HCT116 (cell line): Measurements from ENCODE around the gene MYOG. TPM values are rescaled to one million over a fixed set of nuclear protein-coding genes. Genes with fewer than 3 reads are reported as not detected.

Experiments used
- ATAC-seq: fragments of 200-7000 bp; cut with Tn5 transposase; 2 replicates; pipeline ENCODE4 v1.9.1; 2020; ENCODE audit warnings: mild to moderate bottlenecking, moderate library complexity
- BruUV-seq: library from RNA; stranded (reverse); fragments of 400-500 nt; replicated peaks from 2 replicates; lab custom pipeline; 2021; lab: Mats Ljungman, UMichigan
- CTCF ChIA-PET: fragments of 300-600 bp; sonication (Branson Sonifier 250); formaldehyde crosslinking; loops from one replicate; lab custom pipeline; 2021; ENCODE audit warnings: antibody characterized with exemption; lab: Charles Lee
- POLR2A ChIA-PET: fragments of 300-600, 350-600 bp; sonication (Branson Sonifier 250); formaldehyde crosslinking; loops from one replicate; lab custom pipeline; 2021; ENCODE audit warnings: antibody characterized with exemption; lab: Charles Lee
- RAD21 ChIA-PET, 2 experiments: fragments of 300-600 bp; sonication (Branson Sonifier 250); formaldehyde crosslinking; loops; one replicate each; lab custom pipeline; 2023; ENCODE audit warnings: low total read pairs in 2 of 2; ENCODE audit not compliant: uncharacterized antibody in 2 of 2, unreplicated experiment in 2 of 2, low non-redundant PET in 1 of 2; lab: Charles Lee
- DNase-seq: peaks from one replicate; pipeline ENCODE4 v3.0.0-alpha.2; 2010; ENCODE audit warnings: low read depth, low spot score
- H2AFZ ChIP-seq: fragments of 200-600 bp; shearing (Covaris generic), sonication (generic); 2 replicates; pipeline ENCODE4 v1.6.1; 2017; ENCODE audit warnings: low read depth, mixed run types, mixed read lengths, antibody characterized with exemption, low read length; ENCODE audit not compliant: poor library complexity, severe bottlenecking
- H3K27ac ChIP-seq: 2 replicates; pipeline ENCODE4 v1.5.1; 2012; ENCODE audit warnings: low read depth, low read length
- H3K27me3 ChIP-seq: fragments of 200-600 bp; sonication (generic); 2 replicates; pipeline ENCODE4 v1.6.1; 2016; ENCODE audit warnings: mixed run types, low read length, mixed read lengths; ENCODE audit not compliant: insufficient read depth
- H3K36me3 ChIP-seq, 2 experiments: fragments of 200-500 bp in 1 of 2; fragments of 200-600 bp in 1 of 2; sonication (Bioruptor generic) in 1 of 2; sonication (generic) in 1 of 2; 2 replicates each; pipeline versions ENCODE4 v1.5.1 to v1.6.1; 2014 to 2016; ENCODE audit warnings: low read length in 2 of 2, inconsistent platforms in 1 of 2, mixed read lengths in 1 of 2, mixed run types in 1 of 2; ENCODE audit not compliant: insufficient read depth in 2 of 2, control insufficient read depth in 1 of 2
- H3K4me1 ChIP-seq, 2 experiments: fragments of 200-600 bp in 1 of 2; sonication (generic) in 1 of 2; 2 replicates each; pipeline versions ENCODE4 v1.5.1 to v1.6.1; 2012 to 2017; ENCODE audit warnings: low read length in 2 of 2, inconsistent platforms in 1 of 2, mild to moderate bottlenecking in 1 of 2, mixed read lengths in 1 of 2, mixed run types in 1 of 2, moderate library complexity in 1 of 2; ENCODE audit not compliant: insufficient read depth in 2 of 2, control insufficient read depth in 1 of 2
- H3K4me2 ChIP-seq: fragments of 200-600 bp; sonication (generic); 2 replicates; pipeline ENCODE4 v1.6.1; 2017; ENCODE audit warnings: mixed run types, low read length, mixed read lengths
- H3K4me3 ChIP-seq, 2 experiments: fragments of 200-600 bp in 1 of 2; sonication (generic) in 1 of 2; replicated peaks in 1 of 2; 2 replicates each; pipeline ENCODE4 v1.5.1; 2011 to 2016; ENCODE audit warnings: low read length in 2 of 2, control low read depth in 1 of 2, low read depth in 1 of 2, mild to moderate bottlenecking in 1 of 2, mixed read lengths in 1 of 2, mixed run types in 1 of 2
- H3K79me2 ChIP-seq: fragments of 200-600 bp; sonication (generic); 2 replicates; pipeline ENCODE4 v1.6.1; 2017; ENCODE audit warnings: mild to moderate bottlenecking, mixed run types, low read length, moderate library complexity, mixed read lengths; ENCODE audit not compliant: insufficient read depth
- H3K9ac ChIP-seq: fragments of 200-600 bp; sonication (generic); 2 replicates; pipeline ENCODE4 v1.6.1; 2016; ENCODE audit warnings: low read length, mixed read lengths
- H3K9me2 ChIP-seq: fragments of 200-600 bp; sonication (generic), shearing (Covaris generic); 2 replicates; pipeline ENCODE4 v1.6.1; 2017; ENCODE audit warnings: mixed run types, mild to moderate bottlenecking, moderate library complexity; ENCODE audit not compliant: insufficient read depth
- H3K9me3 ChIP-seq, 2 experiments: fragments of 200-500 bp in 1 of 2; fragments of 200-600 bp in 1 of 2; sonication (Bioruptor generic) in 1 of 2; sonication (generic) in 1 of 2; 2 replicates each; pipeline ENCODE4 v1.6.1; 2014 to 2017; ENCODE audit warnings: low read length in 2 of 2, mixed read lengths in 2 of 2, inconsistent platforms in 1 of 2, low read depth in 1 of 2, mild to moderate bottlenecking in 1 of 2, mixed run types in 1 of 2, moderate library complexity in 1 of 2; ENCODE audit not compliant: control insufficient read depth in 1 of 2, insufficient read depth in 1 of 2
- H4K20me1 ChIP-seq: fragments of 200-600 bp; sonication (generic), shearing (Covaris generic); 2 replicates; pipeline ENCODE4 v1.6.1; 2017; ENCODE audit warnings: mixed run types, mild to moderate bottlenecking, moderate library complexity; ENCODE audit not compliant: insufficient read depth
- CBX3 ChIP-seq: IDR thresholded peaks from 2 replicates; pipeline ENCODE4 v1.6.1; 2012; ENCODE audit warnings: low read depth
- EGR1 ChIP-seq: IDR thresholded peaks from 2 replicates; pipeline ENCODE4 v1.6.1; 2012; ENCODE audit warnings: low read depth
- FOSL1 ChIP-seq: IDR thresholded peaks from 2 replicates; pipeline ENCODE4 v1.6.1; 2012; ENCODE audit warnings: low read depth
- JUND ChIP-seq: IDR thresholded peaks from 2 replicates; pipeline ENCODE4 v1.6.1; 2012
- POLR2A ChIP-seq: IDR thresholded peaks from 2 replicates; pipeline ENCODE4 v1.7.0; 2011; ENCODE audit warnings: borderline replicate concordance; ENCODE audit not compliant: insufficient read depth, insufficient read length; ENCODE audit errors: extremely low read depth
- POLR2AphosphoS5 ChIP-seq: IDR thresholded peaks from 2 replicates; pipeline ENCODE4 v1.6.1; 2011; ENCODE audit warnings: mild to moderate bottlenecking, low read depth, low read length, moderate library complexity
- SRF ChIP-seq: IDR thresholded peaks from 2 replicates; pipeline ENCODE4 v1.6.1; 2012; ENCODE audit warnings: low read depth
- YY1 ChIP-seq: IDR thresholded peaks from 2 replicates; pipeline ENCODE4 v1.6.1; 2011; ENCODE audit warnings: low read length, low read depth, moderate library complexity, mild to moderate bottlenecking; ENCODE audit not compliant: insufficient replicate concordance; ENCODE audit errors: extremely low read depth
- intact Hi-C: fragments of 100-400 bp; cut with micrococcal nuclease; formaldehyde crosslinking; loops from 2 replicates; pipeline ENCODE4 v1.10.0; 2022
- total RNA-seq: library from RNA; stranded (reverse); gene quantifications from one replicate; pipeline ENCODE4 v1.2.1, GENCODE V29; 2021; ENCODE audit not compliant: unreplicated experiment
- TF ChIP-seq, protein P1 (sequence below), 3 experiments: fragments of 200-600 bp in 1 of 3; sonication (generic) in 1 of 3; IDR thresholded peaks in 2 of 3; conservative IDR thresholded peaks in 1 of 3; 2 replicates each; pipeline ENCODE4 v1.5.1; 2012 to 2017; ENCODE audit warnings: low read depth in 2 of 3, low read length in 2 of 3, antibody characterized with exemption in 1 of 3, borderline replicate concordance in 1 of 3, control low read depth in 1 of 3, mild to moderate bottlenecking in 1 of 3, mixed read lengths in 1 of 3, mixed run types in 1 of 3, moderate library complexity in 1 of 3; ENCODE audit not compliant: insufficient read depth in 1 of 3
- TF ChIP-seq, protein P2 (sequence below): IDR thresholded peaks from 2 replicates; pipeline ENCODE4 v1.6.1; 2012

The MYOG gene
- total RNA-seq, 1 experiment from 2014 or later: not detected

DNA sequence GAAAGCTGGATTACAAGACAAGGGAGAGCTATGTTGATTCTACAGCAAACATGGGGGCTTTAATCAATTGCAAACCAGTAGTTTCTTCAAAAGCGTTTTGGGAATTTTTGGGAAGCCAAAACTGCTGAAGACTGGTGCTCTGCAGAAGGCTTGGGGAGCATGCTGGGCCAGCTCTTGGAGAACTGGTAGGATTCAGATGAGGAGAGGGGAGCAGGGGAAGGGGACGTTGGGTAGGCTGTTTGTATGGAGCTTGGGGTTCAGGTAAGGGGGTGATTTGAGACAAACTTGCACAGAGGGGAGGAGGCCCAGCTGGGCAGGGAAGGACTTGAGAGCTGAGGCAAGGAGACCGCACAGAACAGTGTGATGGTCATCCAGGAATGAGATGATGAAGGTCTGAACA, 2.6 kb upstream of the MYOG start:
- no peak for DNase-seq

More for the DNA sequence above, 2.6 kb upstream of the MYOG start:
- no peak for ATAC-seq
- Histone ChIP-seq H3K9me3 (no peaks in the 10 kb centered on the region), H3K27me3 (no peaks in the 10 kb centered on the region), H3K9ac (no peak overlapping the region), H3K27ac (no peak overlapping the region), H4K20me1 (no peaks in the 10 kb centered on the region), H3K36me3 (no peaks in the 10 kb centered on the region), H3K9me2 (no peaks in the 10 kb centered on the region), H3K4me3 (no peak overlapping the region), H3K4me2 (no peak overlapping the region), H2AFZ (no peak overlapping the region), H3K79me2 (no peaks in the 10 kb centered on the region), H3K4me1 (0 out of 4 replicates have a peak, but pooled peaks cover 0 to under 1% of the 10 kb centered on the region in 2 experiments)
- CTCF ChIA-PET: no interaction called here
- TF ChIP-seq, protein P1, sequence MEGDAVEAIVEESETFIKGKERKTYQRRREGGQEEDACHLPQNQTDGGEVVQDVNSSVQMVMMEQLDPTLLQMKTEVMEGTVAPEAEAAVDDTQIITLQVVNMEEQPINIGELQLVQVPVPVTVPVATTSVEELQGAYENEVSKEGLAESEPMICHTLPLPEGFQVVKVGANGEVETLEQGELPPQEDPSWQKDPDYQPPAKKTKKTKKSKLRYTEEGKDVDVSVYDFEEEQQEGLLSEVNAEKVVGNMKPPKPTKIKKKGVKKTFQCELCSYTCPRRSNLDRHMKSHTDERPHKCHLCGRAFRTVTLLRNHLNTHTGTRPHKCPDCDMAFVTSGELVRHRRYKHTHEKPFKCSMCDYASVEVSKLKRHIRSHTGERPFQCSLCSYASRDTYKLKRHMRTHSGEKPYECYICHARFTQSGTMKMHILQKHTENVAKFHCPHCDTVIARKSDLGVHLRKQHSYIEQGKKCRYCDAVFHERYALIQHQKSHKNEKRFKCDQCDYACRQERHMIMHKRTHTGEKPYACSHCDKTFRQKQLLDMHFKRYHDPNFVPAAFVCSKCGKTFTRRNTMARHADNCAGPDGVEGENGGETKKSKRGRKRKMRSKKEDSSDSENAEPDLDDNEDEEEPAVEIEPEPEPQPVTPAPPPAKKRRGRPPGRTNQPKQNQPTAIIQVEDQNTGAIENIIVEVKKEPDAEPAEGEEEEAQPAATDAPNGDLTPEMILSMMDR (IDR thresholded peaks at IDR 0.05 in 2 of 3, conservative IDR thresholded peaks at IDR 0.05 in 1 of 3; ENCODE audit: borderline replicate concordance in 1 of 3, insufficient read depth in 1 of 3, low read depth in 2 of 3, low read length in 2 of 3): no peak
- TF ChIP-seq, protein P2, sequence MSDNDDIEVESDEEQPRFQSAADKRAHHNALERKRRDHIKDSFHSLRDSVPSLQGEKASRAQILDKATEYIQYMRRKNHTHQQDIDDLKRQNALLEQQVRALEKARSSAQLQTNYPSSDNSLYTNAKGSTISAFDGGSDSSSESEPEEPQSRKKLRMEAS: no peak
- TF ChIP-seq YY1: no peak
- no peak for TF ChIP-seq JUND
- no peak for TF ChIP-seq SRF
- no peak for TF ChIP-seq EGR1
- TF ChIP-seq FOSL1: no peak
- TF ChIP-seq POLR2AphosphoS5: no peak
- TF ChIP-seq CBX3: no peak
- TF ChIP-seq POLR2A: no peak
- RAD21 ChIA-PET: no interaction called here
- BruUV-seq: no TSS peak
- intact Hi-C loops: no loop called here
- POLR2A ChIA-PET: no interaction called here
